Measurements from ENCODE around the gene ACSM2B. TPM values are rescaled to one million over a fixed set of nuclear protein-coding genes. Genes with fewer than 3 reads are reported as not detected.
"Not testable (repeated sequence)": the region's sequence is repeated elsewhere in the genome, so short reads cannot be mapped to it uniquely, and the experiment has no call there.

The ACSM2B gene
- total RNA-seq, 1 donor from 2014 or later, result not detected

DNA sequence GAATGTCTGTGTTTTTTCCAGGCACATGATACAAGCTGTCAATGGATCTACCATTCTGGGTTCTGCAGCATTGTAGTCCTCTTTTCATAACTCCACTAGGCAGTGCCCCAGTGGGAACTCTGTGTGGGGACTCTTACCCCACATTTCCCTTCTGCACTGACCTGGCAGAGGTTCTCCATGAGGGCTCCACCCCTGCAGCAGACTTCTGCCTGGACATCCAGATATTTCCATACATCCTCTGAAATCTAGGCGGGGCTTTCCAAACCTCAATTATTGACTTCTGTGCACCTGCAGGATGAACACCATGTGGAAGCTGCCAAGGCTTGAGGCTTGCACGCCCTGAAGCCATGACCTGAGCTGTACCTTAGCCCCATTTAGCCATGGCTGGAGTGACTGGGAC is 68.9 kb downstream of the ACSM2B start:
- Mint-ChIP-seq H3K9me3 (ENCODE audit: unreplicated experiment) (peaks cover 7% of the 10 kb centered on the region), H3K4me1 (ENCODE audit: low read depth, unreplicated experiment) (no peaks in the 10 kb centered on the region), H3K4me3 (ENCODE audit: unreplicated experiment) (no peak overlapping the region), H3K27ac (ENCODE audit: unreplicated experiment) (no peak overlapping the region), H3K36me3 (ENCODE audit: low read depth, unreplicated experiment) (no peaks in the 10 kb centered on the region), H3K27me3 (ENCODE audit: low read depth, unreplicated experiment) (peaks cover 2% of the 10 kb centered on the region)
- no peaks in the 10 kb centered on the region for H4K20me1 ChIP-seq (ENCODE audit: insufficient read depth, low read length)
- no peaks in the 10 kb centered on the region for H3K27me3 ChIP-seq (ENCODE audit: insufficient read depth, low read length)
- TF ChIP-seq EZH2 (IDR thresholded peaks at IDR 0.05; ENCODE audit: insufficient read depth, low read length) (no peak), CTCF (IDR thresholded peaks at IDR 0.05; ENCODE audit: insufficient read depth, low read depth, low read length) (no peak)
- no peak for FAIRE-seq
- no peaks in the 10 kb centered on the region for H3K36me3 ChIP-seq (ENCODE audit: insufficient read depth, low read length)
- H3K79me2 ChIP-seq (ENCODE audit: insufficient read depth, low read length), result no peaks in the 10 kb centered on the region
- no peak for DNase-seq (ENCODE audit: low read depth)
- H2AFZ ChIP-seq (ENCODE audit: low read depth, low read length), result no peak overlapping the region
- H3K27ac ChIP-seq (ENCODE audit: low read depth, low read length), result no peak overlapping the region
- H3K4me2 ChIP-seq (ENCODE audit: low read length), result no peak overlapping the region
- no peaks in the 10 kb centered on the region for H3K4me1 ChIP-seq (ENCODE audit: insufficient read depth, low read length)
- peaks cover 3% of the 10 kb centered on the region for H3K9me3 ChIP-seq (ENCODE audit: insufficient read depth, low read depth, low read length)
- H3K9ac ChIP-seq (ENCODE audit: low read length), result no peak overlapping the region
- H3K4me3 ChIP-seq (ENCODE audit: insufficient read depth, low read depth, low read length), result no peak overlapping the region

DNA sequence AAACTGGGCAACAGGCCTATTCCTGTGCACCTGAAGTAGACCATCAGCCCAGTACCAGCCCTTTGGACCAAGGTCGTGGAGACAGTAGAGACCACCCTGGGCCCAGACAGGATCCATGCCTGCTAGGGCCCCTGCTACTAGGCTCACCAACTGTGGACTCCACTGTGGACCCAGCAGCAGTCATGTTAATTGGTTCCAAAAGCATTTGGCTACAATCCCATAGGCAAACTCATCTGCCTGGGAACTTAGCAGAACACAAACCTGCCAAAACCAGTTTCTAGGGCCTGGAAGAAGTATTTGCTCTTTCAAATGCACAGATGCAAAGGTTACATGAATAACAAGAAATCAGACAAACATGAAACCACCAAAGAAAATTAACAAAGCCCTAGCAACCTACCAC is 71.7 kb downstream of the ACSM2B start:
- no peak overlapping the region for H3K4me3 Mint-ChIP-seq (ENCODE audit: unreplicated experiment)
- Histone ChIP-seq H4K20me1 (ENCODE audit: insufficient read depth, low read length) (no peaks in the 10 kb centered on the region), H3K79me2 (ENCODE audit: insufficient read depth, low read length) (no peaks in the 10 kb centered on the region), H3K27ac (ENCODE audit: low read depth, low read length) (no peak overlapping the region), H3K36me3 (ENCODE audit: insufficient read depth, low read length) (no peaks in the 10 kb centered on the region), H3K4me3 (ENCODE audit: insufficient read depth, low read depth, low read length) (no peak overlapping the region), H3K4me1 (ENCODE audit: insufficient read depth, low read length) (no peaks in the 10 kb centered on the region), H3K4me2 (ENCODE audit: low read length) (no peak overlapping the region), H3K27me3 (ENCODE audit: insufficient read depth, low read length) (no peaks in the 10 kb centered on the region), H3K9me3 (ENCODE audit: insufficient read depth, low read depth, low read length) (peaks cover 3% of the 10 kb centered on the region), H3K9ac (ENCODE audit: low read length) (no peak overlapping the region), H2AFZ (ENCODE audit: low read depth, low read length) (no peak overlapping the region)
- peaks cover 3% of the 10 kb centered on the region for H3K9me3 Mint-ChIP-seq (ENCODE audit: unreplicated experiment)
- no peaks in the 10 kb centered on the region for H3K4me1 Mint-ChIP-seq (ENCODE audit: low read depth, unreplicated experiment)
- FAIRE-seq (no peak), DNase-seq (ENCODE audit: low read depth) (no peak)
- no peak for TF ChIP-seq EZH2 (IDR thresholded peaks at IDR 0.05; ENCODE audit: insufficient read depth, low read length)
- no peak for TF ChIP-seq CTCF (IDR thresholded peaks at IDR 0.05; ENCODE audit: insufficient read depth, low read depth, low read length)
- H3K27me3 Mint-ChIP-seq (ENCODE audit: low read depth, unreplicated experiment), result peaks cover 2% of the 10 kb centered on the region
- H3K27ac Mint-ChIP-seq (ENCODE audit: unreplicated experiment), result no peak overlapping the region
- H3K36me3 Mint-ChIP-seq (ENCODE audit: low read depth, unreplicated experiment), result no peaks in the 10 kb centered on the region

DNA sequence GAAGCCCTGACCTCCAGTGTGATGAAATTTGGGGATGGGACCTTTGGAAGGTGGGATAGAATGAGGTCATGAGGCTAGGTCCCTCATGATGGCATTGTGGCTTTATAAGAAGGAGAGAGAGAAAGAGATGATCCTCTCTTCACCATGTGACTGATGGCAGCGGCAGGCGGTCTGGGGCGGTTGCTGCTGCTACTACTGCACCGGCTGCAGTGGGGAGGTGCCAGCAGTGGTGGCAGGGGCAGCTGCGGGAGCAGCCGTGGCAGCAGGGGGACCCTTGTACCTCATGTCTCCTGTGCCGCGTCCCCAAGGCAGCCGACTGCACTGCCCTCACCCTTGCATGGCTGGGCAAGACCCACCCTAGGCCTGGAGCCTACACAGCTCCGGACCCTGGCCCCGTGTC is 84.7 kb downstream of the ACSM2B start:
- H4K20me1 ChIP-seq (ENCODE audit: insufficient read depth, low read length); H3K27me3 Mint-ChIP-seq (ENCODE audit: low read depth, unreplicated experiment); H3K4me1 ChIP-seq (ENCODE audit: insufficient read depth, low read length); H3K4me3 Mint-ChIP-seq (ENCODE audit: unreplicated experiment); FAIRE-seq; H3K4me3 ChIP-seq (ENCODE audit: insufficient read depth, low read depth, low read length); H3K27ac ChIP-seq (ENCODE audit: low read depth, low read length); H3K36me3 Mint-ChIP-seq (ENCODE audit: low read depth, unreplicated experiment); H3K9me3 Mint-ChIP-seq (ENCODE audit: unreplicated experiment); H3K36me3 ChIP-seq (ENCODE audit: insufficient read depth, low read length); H3K9me3 ChIP-seq (ENCODE audit: insufficient read depth, low read depth, low read length); H2AFZ ChIP-seq (ENCODE audit: low read depth, low read length); H3K4me2 ChIP-seq (ENCODE audit: low read length); DNase-seq (ENCODE audit: low read depth); H3K27ac Mint-ChIP-seq (ENCODE audit: unreplicated experiment); H3K4me1 Mint-ChIP-seq (ENCODE audit: low read depth, unreplicated experiment); H3K9ac ChIP-seq (ENCODE audit: low read length); H3K27me3 ChIP-seq (ENCODE audit: insufficient read depth, low read length); H3K79me2 ChIP-seq (ENCODE audit: insufficient read depth, low read length): not testable (repeated sequence)

DNA sequence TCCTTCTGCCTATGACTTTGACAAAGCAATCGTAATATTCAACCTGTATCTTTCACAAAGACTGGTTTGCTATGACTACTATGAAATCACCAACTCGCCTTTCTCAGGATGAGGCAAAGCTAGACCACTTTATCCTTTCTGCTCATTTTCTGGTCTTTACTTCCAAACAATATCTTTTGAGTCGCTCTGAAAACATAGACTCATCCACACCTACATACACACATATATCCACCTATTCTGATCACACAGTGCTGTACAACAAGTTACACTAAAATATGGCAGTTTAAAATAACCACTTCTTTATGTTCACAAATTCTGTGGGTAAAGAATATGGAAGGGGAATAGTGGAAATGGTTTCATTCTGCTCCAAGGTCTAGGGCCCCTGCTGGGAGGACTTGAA is 85.2 kb downstream of the ACSM2B start:
- H3K4me1 Mint-ChIP-seq (ENCODE audit: low read depth, unreplicated experiment); H2AFZ ChIP-seq (ENCODE audit: low read depth, low read length); H3K27ac Mint-ChIP-seq (ENCODE audit: unreplicated experiment): not testable (repeated sequence)

More for the DNA sequence above, 85.2 kb downstream of the ACSM2B start:
- not testable (repeated sequence) for H3K4me1 ChIP-seq (ENCODE audit: insufficient read depth, low read length); H3K27me3 ChIP-seq (ENCODE audit: insufficient read depth, low read length); H3K4me3 Mint-ChIP-seq (ENCODE audit: unreplicated experiment); H3K9me3 Mint-ChIP-seq (ENCODE audit: unreplicated experiment); H3K36me3 ChIP-seq (ENCODE audit: insufficient read depth, low read length); FAIRE-seq; H3K4me3 ChIP-seq (ENCODE audit: insufficient read depth, low read depth, low read length); H3K9ac ChIP-seq (ENCODE audit: low read length); H3K9me3 ChIP-seq (ENCODE audit: insufficient read depth, low read depth, low read length); H3K27ac ChIP-seq (ENCODE audit: low read depth, low read length); H3K79me2 ChIP-seq (ENCODE audit: insufficient read depth, low read length); H4K20me1 ChIP-seq (ENCODE audit: insufficient read depth, low read length); DNase-seq (ENCODE audit: low read depth); H3K36me3 Mint-ChIP-seq (ENCODE audit: low read depth, unreplicated experiment); H3K4me2 ChIP-seq (ENCODE audit: low read length)
- H3K27me3 Mint-ChIP-seq (ENCODE audit: low read depth, unreplicated experiment), result peaks cover 14% of the 10 kb centered on the region
